Measurements from ENCODE around the gene LRIG2.
A peak's percentile ranks its signal among the peaks of the same experiment; 100 is the strongest.
"Not testable (repeated sequence)": the region's sequence is repeated elsewhere in the genome, so short reads cannot be mapped to it uniquely, and the experiment has no call there.

Gene LRIG2

GRCh38 chr1:113133038-113133437, 60.0 kb downstream of the LRIG2 start:
- DNase-seq, result no peak

GRCh38 chr1:113133759-113134158, 60.8 kb downstream of the LRIG2 start:
- DNase-seq, result no peak

DNA sequence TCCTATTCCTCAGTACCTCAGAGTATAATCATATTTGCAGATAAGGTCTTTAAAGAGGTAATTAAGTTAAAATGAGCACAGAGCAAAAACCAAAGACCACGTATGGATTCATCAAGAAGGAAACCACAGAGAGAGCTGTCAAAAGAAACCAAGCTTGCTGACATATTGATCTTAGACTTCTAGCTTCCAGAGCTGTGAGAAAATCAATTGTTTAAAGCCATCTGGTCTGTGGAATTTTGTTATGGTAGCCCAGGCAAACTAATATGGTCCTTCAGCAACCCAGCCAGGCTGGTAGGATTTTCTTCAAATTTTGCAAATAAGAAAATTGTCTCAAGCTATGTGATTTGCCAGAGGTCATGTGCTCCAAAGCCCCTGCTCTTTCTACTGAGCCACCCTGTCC, 62.5 kb downstream of the LRIG2 start:
- DNase-seq, result no peak

GRCh38 chr1:113136476-113136875, 63.5 kb downstream of the LRIG2 start:
- DNase-seq, result no peak

- no peak for DNase-seq
Measured at GRCh38 chr1:113137563-113137962, 64.6 kb downstream of the LRIG2 start.

DNA sequence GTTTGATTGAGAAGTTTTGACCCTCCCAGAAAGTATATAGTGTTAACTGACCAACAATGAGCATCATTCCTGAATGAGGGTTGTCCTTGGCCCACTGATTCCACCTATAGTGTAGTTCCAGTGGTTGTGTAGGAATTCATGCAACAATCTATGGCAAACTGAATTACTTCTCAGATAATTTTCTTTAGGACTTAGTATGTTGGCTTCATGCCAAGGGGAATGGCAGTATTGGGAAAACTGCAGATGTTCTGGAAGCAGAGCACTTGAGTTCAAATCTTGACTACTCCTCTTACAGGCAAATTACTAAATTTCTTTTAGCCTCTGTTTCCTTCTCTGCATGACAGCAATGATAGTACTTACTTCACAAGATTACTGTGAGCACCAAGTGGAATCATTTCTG, 65.8 kb downstream of the LRIG2 start:
- DNase-seq, result no peak

DNA sequence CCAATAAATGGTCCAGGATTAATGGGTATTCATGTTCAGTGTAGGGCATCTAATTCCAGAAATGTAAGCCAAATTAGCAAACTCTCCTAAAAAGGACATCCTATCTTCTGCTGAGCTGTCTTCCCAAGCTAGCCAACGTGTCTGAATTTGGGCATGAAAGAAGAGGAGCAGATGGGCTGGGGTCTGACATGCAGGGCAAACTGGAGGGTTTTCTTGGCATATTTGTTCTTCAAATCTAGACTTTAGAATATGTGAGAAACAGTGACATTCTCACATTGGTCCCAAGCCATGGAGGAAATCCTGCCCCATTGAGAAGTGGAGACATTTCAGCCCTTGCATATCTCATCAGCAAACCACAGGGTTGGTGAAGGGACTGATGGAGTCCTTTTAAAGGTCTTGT, 67.2 kb downstream of the LRIG2 start:
- no peak for DNase-seq

DNA sequence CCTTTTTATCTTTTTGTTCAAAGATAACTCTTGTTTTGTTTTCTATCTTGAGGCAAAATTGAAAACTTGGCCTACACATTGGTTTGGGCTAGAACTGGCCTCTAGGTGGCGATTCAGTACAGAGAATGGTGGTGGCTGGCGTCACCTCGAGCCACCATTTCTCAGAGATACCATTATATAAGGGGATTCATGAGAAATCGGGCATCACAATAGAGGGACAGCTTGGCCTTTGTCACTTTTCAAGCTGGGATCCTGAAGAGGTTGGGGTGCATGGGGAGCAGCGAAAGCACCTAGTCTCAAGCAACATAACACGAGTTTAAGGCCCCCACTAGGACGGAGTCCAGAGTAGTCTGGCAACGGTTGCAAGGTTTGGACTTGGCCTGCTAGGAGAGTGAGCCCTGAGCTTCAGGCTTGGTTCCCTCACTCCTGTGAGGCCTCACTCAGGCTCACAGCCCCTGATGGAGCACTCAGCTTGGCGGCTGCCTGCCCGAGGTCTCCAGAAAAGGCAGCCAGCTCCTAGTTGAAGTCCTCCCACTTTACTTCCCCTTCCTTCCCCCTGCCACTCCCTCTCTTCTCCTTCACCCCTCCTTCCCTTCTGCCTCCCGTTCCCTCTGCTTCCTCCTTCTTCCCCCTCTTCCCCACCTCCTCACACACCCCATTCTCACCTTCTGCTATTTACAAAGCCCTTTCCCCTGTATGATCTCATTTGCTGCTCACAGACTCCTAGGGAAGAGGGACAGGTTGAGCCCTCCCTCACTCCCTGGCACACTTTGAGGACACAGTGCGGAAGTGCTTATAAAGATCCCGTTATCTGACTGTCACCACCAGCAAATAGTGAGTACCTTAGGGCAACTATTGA, 67.8 kb downstream of the LRIG2 start:
- DNase-seq, result peak; percentile 58

DNA sequence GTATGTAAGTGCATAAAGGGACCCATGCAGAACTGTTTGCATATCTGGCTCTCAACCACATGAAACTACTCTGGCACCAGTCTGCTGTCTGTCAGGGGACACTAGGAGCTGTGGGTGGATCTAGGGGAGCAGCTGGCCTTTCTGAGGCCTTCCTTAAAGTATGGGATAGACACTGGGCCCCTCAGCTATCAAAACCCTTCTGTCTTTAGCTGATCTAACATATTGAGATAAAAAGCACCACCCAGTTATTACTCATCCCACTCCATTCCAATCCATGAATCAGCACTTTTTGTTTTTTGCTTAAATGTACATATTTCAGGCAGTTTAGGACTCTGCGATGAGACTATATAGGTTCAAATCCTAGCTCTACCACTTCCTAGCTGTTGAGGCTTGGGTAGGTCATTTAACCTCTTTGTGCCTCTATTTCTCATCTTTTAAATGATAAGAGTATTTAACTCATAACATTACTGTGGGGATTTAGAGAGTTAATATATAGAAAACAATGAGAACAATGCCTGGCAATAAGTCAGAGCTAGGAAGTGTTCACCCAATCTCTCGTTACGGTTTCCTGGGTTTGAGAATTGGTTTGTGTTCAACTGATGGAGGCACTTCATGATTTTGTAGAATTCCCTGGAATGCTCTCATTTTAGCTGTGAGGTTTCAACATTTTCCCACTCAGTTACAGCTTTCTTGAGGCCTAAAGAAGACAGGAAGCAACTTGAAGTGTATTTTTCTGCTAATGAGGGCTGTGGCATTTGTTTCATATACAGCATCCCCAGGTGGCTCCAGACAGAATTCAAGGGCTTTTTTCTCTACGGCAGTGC, 68.9 kb downstream of the LRIG2 start:
- DNase-seq, result no peak

- no peak for DNase-seq
Measured at GRCh38 chr1:113142791-113143190, 69.8 kb downstream of the LRIG2 start.

DNA sequence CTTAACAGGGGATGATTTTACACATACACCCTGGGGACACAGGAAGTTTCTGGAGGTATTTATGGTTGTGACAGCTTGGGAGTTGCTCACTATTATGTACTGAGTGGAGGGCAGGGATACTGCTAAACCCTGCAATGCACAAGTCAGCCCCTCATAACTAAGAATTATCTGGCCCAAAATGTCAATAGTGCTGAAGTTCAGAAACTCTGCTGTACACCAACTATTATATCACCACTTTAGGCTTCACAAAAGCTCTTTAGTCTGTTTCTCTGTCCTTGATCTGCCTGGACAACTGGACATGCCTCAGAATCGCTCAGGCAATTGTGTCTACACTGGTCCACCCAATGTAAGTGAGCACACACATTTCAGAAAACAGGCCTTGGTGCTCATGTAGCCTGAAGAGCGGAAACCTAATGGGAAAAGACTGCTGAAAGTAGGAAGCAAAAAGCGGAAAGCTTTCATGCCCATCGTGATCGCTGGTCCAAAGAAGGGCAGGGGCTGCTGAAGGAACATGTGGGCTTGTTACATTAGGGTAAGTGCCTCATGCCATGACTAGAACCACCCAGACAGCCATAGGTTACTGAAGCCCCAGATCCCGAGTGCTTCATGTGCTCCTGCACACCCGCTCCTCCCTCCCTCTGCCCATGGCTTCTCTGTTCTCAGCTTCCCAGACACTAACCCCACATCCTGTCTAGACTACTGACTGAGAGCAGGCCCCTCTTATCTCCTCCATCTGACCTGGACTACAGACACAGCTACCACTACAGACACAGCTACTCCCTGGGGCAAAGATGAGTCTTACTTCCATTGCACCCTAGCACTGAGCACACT, 73.5 kb downstream of the LRIG2 start:
- DNase-seq, result no peak

DNA sequence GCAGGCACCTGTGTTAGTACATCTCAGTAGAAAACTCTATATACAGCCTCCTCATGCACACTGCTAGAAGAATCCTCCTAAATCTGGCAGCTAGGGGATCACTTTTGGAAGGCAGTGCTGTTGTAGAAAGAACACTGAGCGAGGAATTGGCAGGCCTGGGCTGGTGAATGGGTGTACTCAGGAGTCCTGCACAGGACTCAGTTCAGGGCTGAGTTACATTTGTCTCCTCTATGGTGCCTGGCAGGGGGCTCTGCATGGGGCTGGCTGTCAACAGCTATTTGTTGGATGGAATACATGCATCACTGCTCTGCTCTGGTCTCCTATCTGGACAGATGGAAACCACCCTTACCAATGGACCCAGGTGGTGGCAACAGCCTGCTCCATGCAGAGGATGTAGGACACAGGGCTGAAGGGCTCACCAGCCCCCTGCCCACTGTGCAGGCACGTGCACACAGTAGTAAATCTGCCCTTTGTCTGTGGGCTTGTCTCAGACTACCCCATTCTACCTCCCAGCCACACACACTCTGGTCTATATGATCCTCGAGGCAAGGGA, 74.2 kb downstream of the LRIG2 start:
- no peak for DNase-seq

GRCh38 chr1:113147826-113148225, 74.8 kb downstream of the LRIG2 start:
- no peak for DNase-seq

DNA sequence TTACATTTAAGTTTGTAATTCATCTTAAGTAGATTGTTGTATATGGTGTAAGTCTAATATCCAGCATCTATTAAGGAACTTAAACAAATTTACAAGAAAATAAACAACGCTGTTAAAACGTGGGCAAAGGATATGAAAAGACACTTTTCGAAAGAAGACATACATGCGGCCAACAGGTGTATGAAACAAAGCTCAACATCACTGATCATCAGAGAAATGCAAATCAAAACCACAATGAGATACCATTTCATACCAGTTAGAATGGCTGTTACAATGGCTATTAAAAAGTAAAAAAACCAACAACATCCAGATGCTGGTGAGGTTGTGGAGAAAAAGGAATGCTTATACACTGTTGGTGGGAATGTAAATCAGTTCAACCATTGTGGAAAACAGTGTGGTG, 77.5 kb downstream of the LRIG2 start:
- DNase-seq, result not testable (repeated sequence)

- DNase-seq, result no peak
Measured at GRCh38 chr1:113153116-113153803, 80.3 kb downstream of the LRIG2 start.

- DNase-seq, result no peak
Measured at GRCh38 chr1:113156368-113156767, 83.4 kb downstream of the LRIG2 start.

DNA sequence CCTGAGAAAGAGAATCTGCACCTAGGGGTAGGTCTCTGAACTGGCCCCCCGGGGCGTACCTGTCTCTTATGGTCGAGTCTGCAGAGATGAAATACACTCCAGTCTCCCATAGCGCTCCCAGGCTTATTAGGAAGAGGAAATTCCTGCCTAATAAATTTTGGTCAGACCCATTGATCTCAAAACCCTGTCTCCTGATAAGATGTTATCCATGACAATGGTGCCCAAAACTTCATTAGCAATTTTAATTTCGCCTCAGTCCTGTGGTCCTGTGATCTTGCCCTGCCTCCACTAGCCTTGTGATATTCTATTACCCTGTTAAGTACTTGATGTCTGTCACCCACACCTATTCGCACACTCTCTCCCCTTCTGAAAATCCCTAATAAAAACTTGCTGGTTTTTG, 85.7 kb downstream of the LRIG2 start:
- DNase-seq, result not testable (repeated sequence)

DNA sequence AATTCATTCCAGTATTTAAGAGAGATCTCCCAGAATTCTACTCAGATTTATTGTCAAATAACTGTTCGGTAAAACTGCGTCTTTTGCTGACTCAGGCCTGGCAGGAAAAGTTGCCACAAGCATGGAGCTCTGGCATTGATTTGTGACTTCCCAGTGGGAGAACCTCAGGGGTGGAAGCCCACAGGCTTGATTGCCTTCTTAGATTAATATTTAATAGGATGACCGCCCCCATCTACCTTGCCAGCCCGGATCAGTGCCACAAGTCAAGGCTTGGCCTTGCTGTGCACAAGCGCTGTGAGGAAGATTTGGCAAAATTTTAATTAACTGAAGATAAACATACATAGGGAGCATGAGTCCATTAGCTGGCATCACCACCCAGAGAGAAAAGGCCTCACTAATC, 93.5 kb downstream of the LRIG2 start:
- no peak for DNase-seq

DNA sequence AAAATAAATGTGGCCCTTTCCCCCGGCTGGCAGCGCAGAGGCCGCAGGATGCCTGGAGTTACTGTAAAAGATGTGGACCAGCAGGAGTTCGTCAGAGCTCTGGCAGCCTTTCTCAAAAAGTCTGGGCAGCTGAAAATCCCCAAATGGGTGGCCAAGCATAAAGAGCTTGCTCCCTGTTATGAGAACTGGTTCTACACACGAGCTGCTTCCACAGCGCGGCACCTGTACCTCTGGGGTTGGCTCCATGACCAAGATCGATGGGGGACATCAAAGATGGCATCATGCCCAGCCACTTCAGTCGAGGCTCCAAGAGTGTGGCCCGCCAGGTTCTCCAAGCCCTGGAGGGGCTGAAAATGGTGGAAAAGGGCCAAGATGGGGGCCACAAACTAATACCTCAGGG, 95.9 kb downstream of the LRIG2 start:
- no peak for DNase-seq

DNA sequence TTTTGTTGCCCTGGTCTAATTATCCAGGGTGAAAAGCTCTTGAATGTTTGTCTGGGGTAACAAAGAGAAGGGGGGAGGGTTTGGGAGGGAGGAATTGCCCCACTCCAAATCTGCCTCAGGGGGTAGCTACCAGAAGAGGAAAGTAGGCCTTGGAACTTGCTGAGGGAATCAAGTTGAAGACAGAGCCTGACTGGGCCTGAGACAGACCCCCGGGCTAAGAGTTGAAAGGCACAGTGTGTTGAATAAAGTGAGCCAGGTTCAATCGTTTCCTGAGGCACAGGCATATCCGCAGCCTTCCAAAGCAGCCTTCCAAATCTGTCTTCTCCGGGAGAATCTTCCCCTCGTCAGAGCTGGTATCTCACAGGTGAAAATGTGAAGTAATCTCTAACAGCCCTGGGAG, 96.6 kb downstream of the LRIG2 start:
- DNase-seq, result no peak

- DNase-seq, result no peak
Measured at GRCh38 chr1:113170519-113170918, 97.5 kb downstream of the LRIG2 start.

GRCh38 chr1:113178106-113178505, 105.1 kb downstream of the LRIG2 start:
- no peak for DNase-seq
